ENCODE measurements around the gene NKX1-1. TPM values are rescaled to one million over a fixed set of nuclear protein-coding genes. Genes with fewer than 3 reads are reported as not detected.

The NKX1-1 gene
- total RNA-seq, 1 experiment from 2014 or later, result not detected

- Mint-ChIP-seq H3K4me3 (peak overlapping the region; percentile 52), H3K27ac (no peak overlapping the region), H3K36me3 (no peaks in the 10 kb centered on the region), H3K27me3 (ENCODE audit: low read depth) (peaks cover 86% of the 10 kb centered on the region), H3K4me1 (peaks cover 13% of the 10 kb centered on the region), H3K9me3 (no peaks in the 10 kb centered on the region)
- TF ChIP-seq PREB (CRISPR knock-in tag; IDR thresholded peaks at IDR 0.05; ENCODE audit: borderline replicate concordance) (no peak), ARID4B (CRISPR knock-in tag; IDR thresholded peaks at IDR 0.05; ENCODE audit: borderline replicate concordance) (no peak), E2F4 (CRISPR knock-in tag; IDR thresholded peaks at IDR 0.05; ENCODE audit: borderline replicate concordance, low read depth) (no peak), ZNF138 (CRISPR knock-in tag; conservative IDR thresholded peaks at IDR 0.05) (no peak), USF2 (CRISPR knock-in tag; IDR thresholded peaks at IDR 0.05) (no peak), ATF6 (CRISPR knock-in tag; IDR thresholded peaks at IDR 0.05) (no peak), ATF3 (CRISPR knock-in tag; conservative IDR thresholded peaks at IDR 0.05) (no peak), ZNF425 (CRISPR knock-in tag; conservative IDR thresholded peaks at IDR 0.05) (no peak), EMX1 (CRISPR knock-in tag; IDR thresholded peaks at IDR 0.05) (no peak), FOXP1 (CRISPR knock-in tag; IDR thresholded peaks at IDR 0.05; ENCODE audit: borderline replicate concordance) (no peak), E2F5 (CRISPR knock-in tag; IDR thresholded peaks at IDR 0.05) (no peak), ZNF396 (CRISPR knock-in tag; IDR thresholded peaks at IDR 0.05; ENCODE audit: borderline replicate concordance) (no peak), ERG (CRISPR knock-in tag; IDR thresholded peaks at IDR 0.05) (no peak), NFE2L1 (CRISPR knock-in tag; IDR thresholded peaks at IDR 0.05) (no peak), FOXP4 (CRISPR knock-in tag; IDR thresholded peaks at IDR 0.05) (no peak), RELA (CRISPR knock-in tag; IDR thresholded peaks at IDR 0.05; ENCODE audit: borderline replicate concordance) (no peak), KAT7 (CRISPR knock-in tag; IDR thresholded peaks at IDR 0.05; ENCODE audit: borderline replicate concordance) (no peak)
- ATAC-seq (no peak), DNase-seq (ENCODE audit: low spot score) (no peak)
- ChIA-PET CTCF (interaction anchor here (1.0 to 4.4 kb wide), 3 partner anchors 105 to 324 kb away, joined by 3 to 19 read pairs (median 5); no protein-coding TSS in a partner anchor), POLR2A (no interaction called here)
Observed at GRCh38 chr4:1407657-1408333, 1.6 kb upstream of the NKX1-1 start.
